Measurements from ENCODE around the gene SLC48A1.

Gene SLC48A1

DNA sequence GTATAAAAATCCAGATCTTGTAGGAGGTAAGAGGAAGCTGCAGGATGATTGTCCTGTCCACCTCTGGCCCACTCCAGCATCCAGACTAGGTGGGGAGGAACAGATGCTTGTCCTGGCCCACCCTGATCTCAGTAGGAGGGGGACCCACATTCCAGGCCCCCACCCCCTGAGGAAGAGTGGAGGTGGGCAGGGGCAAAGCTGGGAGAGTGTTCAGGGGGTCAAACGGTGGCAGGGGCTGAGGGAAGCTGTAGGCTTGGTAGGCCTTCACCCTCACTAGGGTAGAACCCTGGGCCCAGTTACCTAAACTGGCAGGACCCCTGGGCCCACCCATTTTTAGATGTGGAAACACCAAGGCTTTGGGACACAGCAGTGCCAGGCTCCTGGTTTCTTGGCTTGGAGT, 4.1 kb downstream of the SLC48A1 start:
- DNase-seq (ENCODE audit: low read depth in 2 of 2): no peak

DNA sequence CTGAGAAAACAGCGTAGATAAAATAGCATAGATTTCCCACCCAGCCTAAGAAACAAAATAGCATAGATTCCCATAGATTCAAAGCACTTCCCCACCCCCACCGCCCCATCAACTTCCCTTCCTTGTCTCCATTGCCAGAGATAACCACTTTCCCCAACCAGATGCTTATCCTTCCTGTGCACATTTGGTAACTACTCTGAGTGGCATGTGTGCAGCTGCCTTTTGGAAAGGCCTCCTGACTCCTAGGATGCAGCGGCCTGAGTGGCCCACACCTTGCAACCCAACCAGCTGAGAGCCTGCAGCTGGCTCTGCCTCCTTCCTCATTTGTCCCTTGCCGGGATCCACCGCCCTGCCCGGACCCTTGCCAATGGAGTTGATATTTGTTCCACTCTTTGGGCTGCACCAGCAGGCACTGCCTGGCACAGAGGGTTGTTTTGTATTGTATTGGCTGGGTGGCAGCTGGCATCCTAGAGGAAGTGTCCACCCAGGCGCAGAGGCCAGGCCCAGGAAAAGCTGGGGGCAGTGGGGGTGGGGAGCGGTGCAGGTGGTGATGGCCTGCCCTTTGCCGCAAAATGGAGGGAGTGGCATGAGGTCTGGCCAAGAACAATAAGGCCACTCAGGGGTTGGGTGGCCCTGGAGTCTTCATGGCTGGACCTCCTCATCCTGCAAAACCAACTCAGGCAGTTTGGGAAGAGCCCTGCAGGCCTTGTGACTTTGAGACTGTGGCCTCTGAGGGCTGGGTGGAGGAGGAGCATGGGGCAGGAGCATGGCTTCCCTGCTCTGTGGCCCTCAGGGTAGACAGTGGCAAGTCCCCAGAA, 4.9 kb downstream of the SLC48A1 start:
- DNase-seq (ENCODE audit: low read depth in 2 of 2): no peak

DNA sequence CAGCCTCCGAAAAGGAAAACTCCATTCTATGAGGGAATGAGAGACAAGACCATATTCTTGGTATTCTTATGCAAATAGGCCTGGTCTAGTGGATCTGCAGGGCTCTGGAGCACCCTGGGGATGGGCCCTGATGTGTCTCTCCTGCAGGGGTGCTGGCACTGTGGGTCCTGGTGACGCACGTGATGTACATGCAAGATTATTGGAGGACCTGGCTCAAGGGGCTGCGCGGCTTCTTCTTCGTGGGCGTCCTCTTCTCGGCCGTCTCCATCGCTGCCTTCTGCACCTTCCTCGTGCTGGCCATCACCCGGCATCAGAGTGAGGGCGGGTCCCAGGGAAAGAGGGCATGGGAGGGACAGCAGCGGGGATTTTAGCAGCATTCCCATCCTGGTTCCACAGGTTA, 5.8 kb downstream of the SLC48A1 start:
- no peak for DNase-seq (ENCODE audit: low read depth in 2 of 2)

DNA sequence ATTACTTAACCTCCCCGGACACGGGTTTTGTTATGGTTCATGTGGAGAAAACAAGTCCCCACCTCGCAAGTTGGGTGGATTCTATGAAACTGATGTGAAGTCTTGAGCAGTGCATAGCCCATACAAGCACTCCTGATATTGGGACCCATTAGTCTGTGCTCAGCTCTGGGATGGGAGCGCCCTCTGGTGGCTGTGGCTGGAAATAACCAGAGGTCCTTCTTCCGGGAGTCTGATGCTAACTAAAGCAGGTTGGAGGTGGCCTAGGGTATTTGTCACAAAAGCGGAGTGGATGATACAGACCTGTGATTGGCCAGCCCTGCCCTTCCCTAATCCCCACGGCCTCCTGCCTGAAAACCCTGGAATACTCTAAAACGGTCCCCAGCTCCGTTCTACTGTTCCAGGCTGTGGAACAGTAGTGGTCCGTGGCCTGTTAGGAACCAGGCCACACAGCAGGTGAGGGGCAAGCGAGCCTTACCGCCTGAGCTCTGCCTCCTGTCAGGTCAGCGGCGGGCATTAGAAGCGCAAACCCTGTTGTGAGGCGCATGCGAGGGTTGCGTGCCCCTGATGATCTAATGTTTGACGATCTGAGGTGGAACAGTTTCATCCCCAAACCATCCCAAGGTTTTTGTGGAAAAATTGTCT, 6.4 kb downstream of the SLC48A1 start:
- peak; percentile 84 to 94 for DNase-seq (ENCODE audit: low read depth in 2 of 2)

DNA sequence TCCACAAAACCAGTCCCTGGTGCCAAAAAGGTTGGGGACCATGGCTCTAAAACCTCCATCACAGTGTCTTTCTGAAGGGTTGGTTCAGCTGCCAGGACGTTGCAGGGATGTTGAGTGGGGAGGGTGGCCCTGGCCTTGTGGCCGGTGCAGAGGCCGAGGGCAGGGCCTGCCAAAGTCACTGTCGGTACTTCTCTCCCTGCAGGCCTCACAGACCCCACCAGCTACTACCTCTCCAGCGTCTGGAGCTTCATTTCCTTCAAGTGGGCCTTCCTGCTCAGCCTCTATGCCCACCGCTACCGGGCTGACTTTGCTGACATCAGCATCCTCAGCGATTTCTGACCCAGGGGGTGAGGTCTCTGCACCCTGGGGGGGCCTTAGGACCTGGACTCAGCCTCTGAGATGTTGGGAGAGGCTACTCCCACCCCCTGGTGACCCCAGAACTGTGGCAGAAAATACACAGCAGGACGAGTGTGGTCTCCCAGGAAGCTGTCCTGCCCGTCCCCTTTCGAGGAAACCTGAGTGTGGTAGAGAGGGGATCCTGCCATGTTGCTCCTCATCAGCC, 7.0 kb downstream of the SLC48A1 start:
- no peak for DNase-seq (ENCODE audit: low read depth in 2 of 2)

DNA sequence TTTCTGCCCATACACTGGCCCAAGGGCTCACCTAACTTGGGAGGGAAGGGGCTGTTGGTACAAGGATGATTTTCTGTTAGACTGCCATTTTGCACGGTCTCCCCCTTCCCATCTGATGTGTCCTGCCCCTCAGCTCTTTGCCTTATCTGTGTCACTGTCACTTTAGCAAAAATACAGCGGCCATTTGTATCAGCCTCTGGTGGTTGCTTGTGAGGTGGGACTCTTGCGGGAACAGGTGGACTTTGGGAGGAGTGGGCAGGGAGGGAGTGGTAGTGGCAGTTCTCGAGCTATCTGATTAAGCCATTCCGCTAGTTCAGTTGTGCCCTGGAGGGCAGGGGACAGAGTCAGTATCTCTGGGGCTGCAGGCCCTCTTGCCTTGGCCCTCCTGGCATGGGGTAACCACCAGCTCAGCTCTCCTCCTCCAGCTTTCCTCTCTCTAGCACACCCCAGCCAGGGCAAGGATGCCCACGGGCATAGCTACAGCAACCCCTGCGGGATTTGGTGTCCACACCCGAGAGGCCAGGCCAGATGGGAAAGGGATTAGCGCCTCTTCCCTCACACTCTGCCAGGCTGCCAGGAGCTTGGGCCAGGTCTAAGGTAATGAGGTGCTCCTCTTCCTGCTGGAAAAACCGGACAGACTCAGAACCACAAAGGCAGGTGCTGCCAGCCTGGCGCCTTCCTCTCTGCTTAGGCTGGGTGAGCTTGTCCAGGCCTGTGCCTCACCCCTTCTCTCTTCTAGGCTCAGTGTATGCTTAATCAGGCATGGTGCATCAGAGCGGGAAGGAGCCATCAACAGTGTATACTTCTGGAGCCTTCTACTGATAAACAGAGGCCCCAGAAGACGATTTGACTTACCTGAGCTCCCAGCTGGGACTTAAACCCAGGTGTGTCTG, 8.7 kb downstream of the SLC48A1 start:
- no peak for DNase-seq (ENCODE audit: low read depth in 2 of 2)

DNA sequence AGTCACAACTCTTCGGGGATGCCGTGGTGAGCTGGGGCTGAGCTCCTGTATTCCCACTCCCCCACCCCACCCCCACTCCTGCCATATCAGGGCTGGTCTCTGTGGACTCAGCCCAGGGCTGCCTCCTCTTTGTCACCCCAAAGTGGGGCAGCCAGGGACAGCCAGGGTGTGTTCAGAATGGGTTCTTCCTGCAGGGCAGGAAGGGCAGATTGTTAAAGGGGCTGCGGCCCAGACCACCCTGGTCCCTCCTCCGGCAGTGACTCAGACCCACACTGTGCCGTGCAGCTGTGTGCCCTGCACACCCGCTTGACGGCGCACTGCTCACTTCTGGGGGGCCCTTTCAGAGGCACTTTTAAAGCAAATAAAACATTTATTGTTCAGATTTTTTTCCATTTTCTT, 9.3 kb downstream of the SLC48A1 start:
- DNase-seq (ENCODE audit: low read depth in 2 of 2): no peak

DNA sequence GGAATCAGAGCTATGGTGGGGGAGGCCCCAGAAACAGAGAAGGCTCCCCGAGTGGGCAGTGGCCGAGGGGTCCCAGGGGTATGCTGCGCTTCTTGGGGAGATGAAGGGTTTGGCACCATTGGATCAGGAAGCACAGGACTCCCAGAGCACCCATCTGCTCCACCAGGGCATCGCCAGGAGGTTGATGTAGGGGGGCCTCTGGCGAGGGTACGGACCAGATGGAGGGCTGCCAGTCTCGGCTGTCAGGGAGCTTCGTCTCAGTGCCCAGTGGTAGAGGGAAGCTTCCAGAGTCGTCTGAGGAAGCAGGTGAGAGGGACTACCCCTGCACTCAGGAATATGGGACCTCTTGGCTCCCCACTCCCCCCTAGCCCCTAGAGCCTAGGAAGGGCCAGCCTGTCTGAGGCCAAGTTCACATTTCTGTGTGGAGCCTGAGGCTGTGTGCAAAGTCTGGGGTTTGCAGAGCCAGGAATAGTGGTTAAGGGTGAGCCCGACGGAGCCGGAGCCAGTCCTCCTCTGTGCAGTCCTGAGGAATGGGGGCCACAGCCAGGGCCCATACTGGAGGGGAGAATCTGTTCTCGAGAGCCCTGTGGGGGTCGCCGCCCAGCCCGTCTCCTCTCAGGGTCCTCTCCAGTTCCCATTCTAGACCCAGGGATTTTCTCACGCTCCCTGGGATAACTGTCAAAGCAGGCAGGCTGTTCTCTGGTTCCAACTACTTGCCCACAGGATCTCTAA, 10.2 kb downstream of the SLC48A1 start:
- no peak for DNase-seq (ENCODE audit: low read depth in 2 of 2)

DNA sequence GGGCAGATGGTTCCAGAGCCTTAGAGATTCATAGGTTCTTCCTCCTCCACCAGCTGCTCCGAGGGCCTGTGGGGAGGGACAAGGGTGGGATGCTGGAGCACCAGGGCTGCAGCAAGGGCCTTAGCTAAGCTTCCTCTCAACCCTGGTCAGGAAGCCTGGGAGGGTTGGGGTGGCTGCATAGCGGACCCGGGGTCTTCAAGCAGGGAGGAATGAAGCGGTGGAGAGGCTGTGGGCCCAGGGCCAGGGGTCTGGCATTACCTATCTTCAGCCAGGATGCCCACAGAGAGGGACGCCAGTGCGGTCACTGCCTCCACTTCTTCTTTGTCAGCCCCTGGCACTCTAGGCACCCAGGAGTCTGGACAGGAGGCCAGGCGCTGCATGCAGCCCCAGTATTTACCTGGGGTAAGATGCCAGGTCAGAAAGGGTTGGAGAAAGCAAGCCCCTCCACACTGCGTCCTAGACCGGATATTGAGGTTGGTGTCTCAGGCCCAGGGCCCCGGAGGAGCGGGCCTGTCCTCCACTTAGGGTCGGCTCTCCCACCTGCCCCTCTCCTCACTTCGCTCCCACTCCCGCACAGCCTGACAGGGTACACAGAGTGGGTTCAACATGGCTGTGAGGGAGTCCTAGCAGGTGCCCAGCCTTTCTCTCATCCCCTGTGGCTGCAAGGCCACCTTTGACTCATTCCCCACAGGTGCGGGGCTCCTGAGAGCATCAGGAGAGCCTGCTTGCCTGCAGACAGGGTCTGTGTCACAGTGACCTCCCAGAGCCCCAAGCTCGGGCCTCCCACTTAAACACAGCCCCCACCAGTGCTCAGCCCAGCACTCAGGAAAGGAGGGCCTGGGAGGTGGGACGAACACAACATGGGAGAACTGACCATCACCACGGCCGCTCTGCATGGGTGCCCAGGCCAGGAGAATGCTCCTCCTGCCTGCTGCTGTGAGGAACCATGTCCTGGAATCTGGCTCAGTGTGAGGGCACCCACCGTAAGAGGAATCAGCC, 11.1 kb downstream of the SLC48A1 start:
- DNase-seq (ENCODE audit: low read depth in 2 of 2): no peak

DNA sequence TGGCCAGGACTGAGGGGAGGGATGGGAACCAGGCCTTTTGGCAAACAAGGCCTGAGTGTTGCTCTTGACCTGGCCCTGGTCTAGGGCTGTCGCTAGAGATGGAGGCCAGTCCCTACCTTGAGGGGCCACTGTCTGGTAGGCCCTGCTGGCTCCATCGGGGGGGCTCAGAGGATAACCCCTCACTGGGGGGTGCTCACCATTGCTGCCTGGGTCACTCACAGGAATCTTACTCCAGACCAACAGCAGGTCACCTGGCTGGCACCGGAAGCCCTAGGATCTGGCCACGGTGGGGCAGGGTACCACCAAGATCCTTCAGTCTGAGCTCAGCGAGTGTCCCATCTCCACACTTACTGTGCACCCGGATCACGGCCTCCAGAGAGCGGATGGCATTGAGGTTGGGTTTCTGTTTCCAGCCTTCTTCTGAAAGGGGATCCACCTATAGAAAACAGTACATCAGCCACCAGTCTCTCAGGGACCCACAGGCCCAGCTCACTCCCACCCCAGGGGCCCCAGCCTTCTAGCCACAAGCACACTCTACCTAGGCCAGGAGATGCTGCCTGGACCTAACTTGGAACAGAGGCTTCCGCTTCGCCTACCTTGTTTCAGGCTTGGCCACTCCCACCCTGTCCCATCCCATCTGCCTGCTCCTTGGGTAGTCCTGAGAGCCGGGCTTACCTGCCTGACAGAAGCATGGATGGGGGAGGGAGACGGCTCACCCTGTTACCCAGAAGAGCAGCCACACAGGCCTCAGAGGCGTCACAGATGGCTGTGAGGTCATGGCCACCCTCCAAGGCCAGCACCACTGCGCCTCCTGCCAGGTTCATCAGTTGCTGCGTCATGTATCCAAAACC, 12.2 kb downstream of the SLC48A1 start:
- no peak for DNase-seq (ENCODE audit: low read depth in 2 of 2)

DNA sequence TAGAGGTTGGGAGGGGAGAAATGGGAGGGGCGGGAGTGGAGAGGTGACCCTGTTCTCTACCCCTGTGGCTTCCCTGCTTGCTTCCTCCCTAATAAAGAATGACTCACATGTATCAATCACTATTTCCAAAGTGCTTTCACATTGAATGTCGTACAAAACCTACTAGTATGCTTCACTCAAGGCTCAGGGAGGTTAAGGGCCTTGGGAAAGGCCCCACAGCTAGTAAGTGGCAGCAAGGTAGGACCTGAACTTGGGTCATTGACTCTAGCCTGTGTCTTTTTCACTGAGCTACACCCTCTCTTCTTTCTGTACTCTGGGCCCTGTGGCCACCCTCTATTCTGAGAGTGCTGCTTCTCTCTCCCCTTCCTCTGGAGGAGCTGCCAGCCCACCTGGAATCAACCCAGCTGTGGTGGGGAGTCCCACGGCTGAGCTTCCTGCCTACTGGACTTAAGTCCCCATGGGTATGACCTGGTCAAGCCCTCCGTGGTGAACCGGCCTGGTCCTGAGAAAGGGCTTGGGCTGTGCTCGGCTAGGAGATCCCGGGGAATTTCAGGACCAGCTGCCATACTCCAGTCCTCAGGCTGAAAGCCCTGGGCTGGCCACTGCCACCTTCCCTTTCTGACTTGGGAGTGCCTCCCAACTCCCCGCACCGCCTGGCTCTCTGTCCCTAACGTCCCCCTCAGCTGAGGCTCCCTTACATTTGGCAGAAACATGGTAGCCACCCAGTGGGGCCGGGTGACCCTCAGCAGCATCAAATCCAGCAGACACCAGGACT, 13.0 kb downstream of the SLC48A1 start:
- DNase-seq (ENCODE audit: low read depth in 2 of 2): no peak

DNA sequence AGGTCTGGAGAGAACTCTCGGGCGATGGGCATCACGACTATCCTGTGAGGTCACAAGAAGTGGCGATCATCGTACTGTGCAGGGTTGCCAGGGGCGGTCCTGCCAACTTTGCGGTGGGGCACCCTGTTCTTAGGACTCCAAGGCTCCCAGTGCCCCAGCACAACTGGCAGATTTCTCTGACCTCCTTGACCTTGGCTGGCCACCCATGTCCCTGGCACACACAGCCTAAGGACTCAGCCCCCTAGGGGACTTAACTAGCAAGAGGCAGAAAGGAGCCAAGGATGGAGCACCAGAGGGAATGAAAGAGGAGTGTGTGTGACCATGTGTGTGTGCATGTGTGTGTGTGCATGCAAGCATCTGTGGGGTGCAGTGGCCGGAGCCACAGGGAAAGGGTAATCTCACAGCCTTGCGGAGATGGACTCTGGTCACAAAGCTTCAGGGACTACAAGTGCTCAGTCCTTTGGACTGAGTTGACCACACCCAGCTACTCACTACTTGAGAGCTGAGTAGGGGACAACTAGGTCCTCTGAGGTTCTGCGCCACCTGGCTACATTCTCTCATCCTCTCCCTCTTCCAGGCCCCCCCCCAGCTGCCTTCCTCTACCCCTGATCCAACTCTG, 13.7 kb downstream of the SLC48A1 start:
- no peak for DNase-seq (ENCODE audit: low read depth in 2 of 2)

DNA sequence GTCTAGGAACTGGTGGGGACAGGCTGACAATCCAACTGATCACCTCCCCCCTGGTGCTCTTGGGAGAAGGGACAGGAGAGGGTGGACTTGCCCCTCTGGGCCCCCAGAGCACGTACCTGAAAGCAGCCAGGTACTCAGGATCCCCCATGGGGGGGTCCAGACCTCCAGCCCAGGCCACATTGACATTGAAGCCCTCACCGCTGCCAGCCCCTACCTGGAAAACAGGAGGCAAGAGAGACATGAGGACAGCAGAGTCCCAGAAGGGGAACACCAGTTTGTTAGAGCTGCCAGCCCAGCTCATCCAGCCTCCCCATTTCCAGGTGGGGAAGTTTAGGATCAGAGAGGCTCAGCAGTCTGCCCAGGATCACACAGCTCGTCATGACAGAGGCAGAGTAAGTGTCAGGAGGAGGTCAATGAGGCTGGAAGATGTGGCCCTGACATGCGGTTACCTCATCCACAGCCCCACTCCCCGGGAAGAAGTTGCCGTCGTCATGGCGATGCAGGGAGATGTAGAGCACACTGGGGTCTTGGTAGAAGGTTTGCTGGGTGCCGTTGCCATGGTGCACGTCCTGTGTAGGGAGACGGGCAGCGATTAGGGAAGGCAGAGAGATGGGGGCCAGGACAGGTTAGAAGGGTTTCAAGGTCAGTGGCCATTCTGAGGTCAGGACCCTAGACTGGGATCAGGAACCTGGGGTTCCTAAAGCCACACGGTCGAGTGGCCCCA, 14.7 kb downstream of the SLC48A1 start:
- no peak for DNase-seq (ENCODE audit: low read depth in 2 of 2)

DNA sequence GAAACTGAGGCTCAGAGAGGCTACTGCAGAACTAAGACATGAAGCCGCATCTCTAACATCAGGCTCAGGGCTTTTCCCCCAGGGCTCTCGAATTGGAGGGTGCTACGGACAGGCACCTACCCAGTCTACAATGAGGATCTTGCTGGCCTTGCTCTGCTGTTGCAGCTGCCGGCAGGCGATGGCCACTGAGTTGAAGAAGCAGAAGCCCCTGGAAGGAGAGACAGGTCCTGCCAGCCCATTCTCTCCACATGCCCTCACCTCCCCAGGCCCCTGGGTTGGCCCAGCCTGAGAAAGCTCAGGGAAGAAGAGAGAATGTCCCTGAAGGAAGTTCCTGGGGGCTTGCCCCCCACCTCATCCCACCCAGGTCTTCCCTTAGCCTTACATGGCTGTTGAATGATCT, 16.1 kb downstream of the SLC48A1 start:
- no peak for DNase-seq (ENCODE audit: low read depth in 2 of 2)

DNA sequence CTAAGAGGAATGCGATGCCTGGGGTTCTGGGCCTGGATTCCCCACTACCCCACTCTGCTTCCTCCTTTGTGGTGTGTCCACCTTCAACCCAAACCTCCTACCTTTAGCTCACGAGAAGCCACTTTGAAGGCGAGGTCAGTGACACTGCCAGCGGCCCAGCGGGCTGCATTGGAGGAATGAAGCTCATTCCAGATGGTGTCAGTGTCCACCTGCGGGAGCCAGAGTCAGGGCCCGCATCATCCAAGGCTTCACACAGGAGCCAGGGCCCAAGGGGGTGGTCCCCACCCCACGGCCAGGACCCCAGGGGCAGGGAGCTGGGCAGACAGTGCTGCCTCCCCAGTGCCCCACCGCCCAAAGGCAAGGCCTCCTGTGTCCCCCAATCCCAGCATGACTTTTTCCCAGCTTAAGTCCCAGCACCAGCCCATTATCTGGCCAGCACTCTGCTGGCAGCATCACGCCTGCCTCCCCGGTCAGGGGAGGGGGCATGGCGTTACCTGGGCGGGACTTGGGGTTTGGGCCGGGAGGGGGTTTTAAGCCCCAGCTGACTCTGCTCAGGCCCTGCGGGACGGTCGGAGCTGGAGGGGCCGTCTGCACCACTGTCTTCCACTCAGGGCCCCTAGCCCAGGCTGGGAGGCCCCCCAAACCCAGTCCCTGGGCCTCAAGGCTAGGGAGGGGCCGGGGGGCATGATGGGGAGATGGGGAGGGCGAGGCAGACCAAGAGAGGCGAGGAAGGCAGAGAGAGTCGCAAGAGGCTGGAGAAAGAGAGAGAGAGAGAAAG, 16.9 kb downstream of the SLC48A1 start:
- no peak for DNase-seq (ENCODE audit: low read depth in 2 of 2)

DNA sequence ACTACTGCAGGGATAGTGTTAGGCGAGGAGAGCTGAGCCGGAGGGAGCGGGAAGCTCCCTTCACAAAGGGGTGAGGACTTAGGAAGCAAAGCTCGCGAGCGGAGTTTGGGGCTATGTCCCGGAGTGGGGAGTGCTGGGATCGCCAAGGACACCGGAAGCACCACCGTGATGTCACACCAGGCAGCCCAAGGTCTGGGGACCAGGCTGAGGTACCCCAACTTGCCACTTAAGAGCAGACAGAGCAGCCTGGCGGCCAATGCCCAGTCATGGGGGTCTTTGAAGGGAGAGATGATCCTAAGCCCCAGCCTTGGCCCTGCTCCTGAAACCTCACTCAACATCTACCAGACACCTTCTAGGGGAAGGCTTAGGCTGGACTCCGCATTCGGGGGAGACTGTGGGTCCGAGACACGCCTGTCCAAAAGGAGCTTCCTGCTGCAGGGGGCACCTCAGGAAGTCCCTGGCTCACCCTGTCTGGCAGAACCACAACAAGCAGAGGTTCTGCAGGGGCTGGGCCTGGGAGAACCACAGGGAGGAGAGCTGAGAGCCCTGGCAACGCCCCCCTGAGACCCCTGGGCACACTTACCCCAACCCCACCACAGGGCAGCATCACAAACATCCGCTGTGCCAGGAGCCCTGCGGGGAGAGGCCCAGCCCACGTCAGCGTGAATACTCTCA, 17.8 kb downstream of the SLC48A1 start:
- no peak for DNase-seq (ENCODE audit: low read depth in 2 of 2)
